ENCODE data around the gene NFKBIL1.
A peak's percentile ranks its signal among the peaks of the same experiment; 100 is the strongest.
"Not testable (repeated sequence)": the region's sequence is repeated elsewhere in the genome, so short reads cannot be mapped to it uniquely, and the experiment has no call there.

NFKBIL1 gene

GRCh38 chr6:31582230-31582643, 34.8 kb downstream of the NFKBIL1 start, which contains the start of gene LTB:
Gene LTB, minus strand, starts transcription at chr6:31582424. Its CDS starts 7 bp downstream, at chr6:31582417.
- peak; percentile 70 for DNase-seq

- DNase-seq = no peak
Measured at GRCh38 chr6:31585491-31585890, 38.1 kb downstream of the NFKBIL1 start.

- no peak for DNase-seq
Measured at GRCh38 chr6:31586008-31586407, 38.6 kb downstream of the NFKBIL1 start, which contains the start of gene LST1. Gene LST1, plus strand, starts transcription at chr6:31586277. Its CDS starts 1,023 bp downstream, at chr6:31587300.

GRCh38 chr6:31586599-31587281, 39.3 kb downstream of the NFKBIL1 start:
- DNase-seq = no peak

- DNase-seq = no peak
Measured at GRCh38 chr6:31587791-31588777, 40.7 kb downstream of the NFKBIL1 start.

- DNase-seq = no peak
Measured at GRCh38 chr6:31588871-31589650, 41.7 kb downstream of the NFKBIL1 start.

- DNase-seq = not testable (repeated sequence)
Measured at GRCh38 chr6:31590691-31591090, 43.3 kb downstream of the NFKBIL1 start.

- DNase-seq = no peak
Measured at GRCh38 chr6:31592396-31592771, 45.0 kb downstream of the NFKBIL1 start.

GRCh38 chr6:31597006-31597405, 49.6 kb downstream of the NFKBIL1 start:
- DNase-seq = peak; percentile 13

GRCh38 chr6:31607317-31607716, 59.9 kb downstream of the NFKBIL1 start:
- no peak for DNase-seq
